G401 (cell line): ENCODE results near the gene FAM174B. TPM values are rescaled to one million over a fixed set of nuclear protein-coding genes. Genes with fewer than 3 reads are reported as not detected.
A peak's percentile ranks its signal among the peaks of the same experiment; 100 is the strongest.

Experiments
- DNase-seq: peaks from one replicate; pipeline ENCODE4 v3.0.0-alpha.2; 2015; ENCODE audit warnings: low spot score
- in situ Hi-C: cut with HindIII; loops from 2 replicates; pipeline ENCODE4 v1.10.0; 2016; ENCODE audit warnings: low sequenced_read_pairs, mixed read lengths
- total RNA-seq: library from RNA; depleted of rRNA; stranded (reverse); fragments of >200 nt; shearing (Covaris generic); gene quantifications from 2 replicates; pipeline ENCODE4 v1.2.3, GENCODE V29; 2014

The FAM174B gene
- total RNA-seq, 1 experiment from 2014 or later = 10.0 TPM

DNA sequence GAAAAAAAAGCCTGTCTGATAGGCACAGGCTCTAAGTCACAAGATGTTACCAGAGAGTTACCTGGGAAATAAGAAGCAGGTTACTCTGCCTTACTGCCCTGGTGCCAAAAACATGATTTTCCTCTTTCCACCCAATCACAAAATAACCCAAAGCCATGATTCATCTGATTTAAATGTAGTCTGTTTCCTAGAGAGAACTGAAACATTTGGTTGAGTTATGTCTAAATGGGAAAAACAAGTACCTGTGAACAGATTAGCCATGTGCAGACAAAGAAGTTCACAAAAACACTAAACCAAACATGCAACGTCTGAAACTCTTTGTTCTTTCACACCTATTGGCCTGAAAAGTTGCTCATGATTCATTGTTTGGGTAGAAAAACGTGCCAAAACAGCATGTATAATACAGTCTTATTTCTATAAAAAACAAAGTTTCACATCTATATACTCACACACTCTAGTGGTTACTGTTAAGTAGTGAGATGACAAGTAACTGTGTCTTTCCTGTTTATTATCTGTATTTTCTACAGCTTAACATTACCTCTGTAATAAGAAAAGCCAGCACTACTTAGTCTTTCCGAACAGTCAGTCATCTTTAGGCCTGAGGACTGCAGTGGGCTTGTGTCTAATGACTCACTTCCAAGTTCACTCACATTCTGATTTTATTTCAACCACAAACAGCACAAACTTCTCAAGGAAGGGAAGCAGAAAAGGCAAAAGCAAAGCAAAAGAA lies 30.2 kb downstream of the FAM174B start:
- DNase-seq = no peak
- in situ Hi-C loops = no loop called here

DNA sequence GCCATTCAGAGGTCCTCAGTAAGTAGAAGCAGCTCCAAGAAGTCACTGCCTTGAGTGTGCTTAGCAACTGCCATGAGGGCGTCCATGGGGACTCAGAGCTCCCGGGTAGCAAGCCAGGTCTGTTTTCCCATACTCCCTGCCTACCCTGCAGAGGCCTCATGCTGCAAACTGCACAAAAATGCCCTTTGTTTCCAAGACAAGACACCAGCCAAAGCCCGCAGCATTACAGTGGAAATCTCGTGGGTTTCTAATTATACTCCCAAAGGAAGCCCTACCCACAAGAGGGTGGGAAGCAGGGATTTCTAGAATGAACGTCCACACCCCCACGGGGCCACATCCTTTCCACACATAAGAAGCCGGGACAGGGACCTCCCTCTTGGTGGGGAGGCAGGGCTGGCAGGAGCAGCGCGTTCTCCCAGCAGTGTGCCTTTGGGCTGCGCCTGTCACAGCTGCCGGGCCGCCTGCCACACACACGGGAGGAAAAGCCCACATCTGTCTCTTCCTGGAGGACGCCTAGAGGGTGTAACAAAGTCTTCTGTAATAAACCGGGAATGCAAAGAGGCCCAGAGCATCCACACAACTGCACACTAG lies 31.1 kb downstream of the FAM174B start:
- in situ Hi-C loops = no loop called here
- DNase-seq = no peak

DNA sequence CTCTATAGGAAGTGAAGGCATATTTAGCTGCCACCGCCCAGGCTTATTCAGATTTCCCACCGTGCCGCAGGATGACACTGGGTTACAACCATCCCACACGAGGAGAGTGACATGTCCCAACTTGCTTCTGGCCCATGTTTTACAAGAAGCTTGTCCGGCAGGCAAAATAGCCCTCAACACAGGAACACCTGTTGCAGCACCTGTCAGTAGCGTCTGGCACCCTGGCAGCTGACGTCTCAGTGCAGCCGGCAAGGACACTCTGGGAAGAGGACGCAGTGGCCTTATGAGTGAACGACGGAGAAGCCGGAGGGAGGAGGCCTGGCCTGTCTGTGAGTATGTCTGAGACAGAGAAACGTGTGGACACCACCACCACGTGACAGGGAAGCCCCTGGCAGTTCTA lies 32.1 kb downstream of the FAM174B start:
- peak; percentile 21 for DNase-seq
- in situ Hi-C loops = no loop called here

DNA sequence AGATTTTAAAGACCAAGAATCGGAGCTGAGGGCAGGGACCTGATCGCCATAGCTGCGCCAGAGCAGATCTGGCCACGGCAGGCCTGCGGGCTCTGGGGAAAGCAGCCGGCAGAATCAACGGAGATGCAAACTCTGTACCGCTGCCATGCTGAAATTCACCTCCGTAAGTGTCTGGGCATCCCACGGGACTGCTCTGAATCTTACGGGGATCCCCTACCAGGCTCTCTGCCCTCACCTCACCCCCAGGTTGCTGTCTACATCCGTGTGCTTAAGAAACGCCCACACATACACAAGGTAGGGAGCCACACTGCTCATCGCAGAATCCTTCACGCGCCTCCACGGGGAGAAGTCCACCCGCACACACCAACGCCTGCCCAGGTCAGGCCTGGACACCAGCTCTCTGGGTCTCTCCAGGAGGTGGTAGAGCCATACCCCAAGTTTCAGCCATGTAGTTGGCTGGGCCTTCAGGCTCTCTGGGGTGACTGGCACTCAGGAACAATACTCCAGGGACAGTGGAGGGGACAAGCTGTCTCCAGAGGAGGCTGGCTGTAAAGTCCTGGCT lies 33.5 kb downstream of the FAM174B start:
- DNase-seq = no peak
- in situ Hi-C loops = no loop called here

DNA sequence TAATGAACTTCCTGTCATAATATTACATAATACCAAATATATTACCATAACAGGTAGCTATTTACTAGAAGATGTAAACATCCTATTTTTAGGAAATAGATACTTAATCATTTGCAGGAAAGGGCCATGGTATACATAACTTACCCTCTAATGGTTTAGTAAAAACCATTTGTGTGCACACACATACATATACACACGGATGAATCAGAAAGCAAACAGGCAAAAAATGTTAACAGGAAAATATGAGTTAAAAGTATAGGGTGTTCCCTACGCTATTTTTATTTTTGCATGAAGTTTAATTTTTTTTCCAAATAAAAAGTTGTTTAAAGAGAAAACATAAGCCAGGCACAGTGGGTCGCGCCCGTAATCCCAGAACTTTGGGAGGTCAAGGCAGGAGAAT lies 34.6 kb downstream of the FAM174B start:
- no peak for DNase-seq
- in situ Hi-C loops = no loop called here

DNA sequence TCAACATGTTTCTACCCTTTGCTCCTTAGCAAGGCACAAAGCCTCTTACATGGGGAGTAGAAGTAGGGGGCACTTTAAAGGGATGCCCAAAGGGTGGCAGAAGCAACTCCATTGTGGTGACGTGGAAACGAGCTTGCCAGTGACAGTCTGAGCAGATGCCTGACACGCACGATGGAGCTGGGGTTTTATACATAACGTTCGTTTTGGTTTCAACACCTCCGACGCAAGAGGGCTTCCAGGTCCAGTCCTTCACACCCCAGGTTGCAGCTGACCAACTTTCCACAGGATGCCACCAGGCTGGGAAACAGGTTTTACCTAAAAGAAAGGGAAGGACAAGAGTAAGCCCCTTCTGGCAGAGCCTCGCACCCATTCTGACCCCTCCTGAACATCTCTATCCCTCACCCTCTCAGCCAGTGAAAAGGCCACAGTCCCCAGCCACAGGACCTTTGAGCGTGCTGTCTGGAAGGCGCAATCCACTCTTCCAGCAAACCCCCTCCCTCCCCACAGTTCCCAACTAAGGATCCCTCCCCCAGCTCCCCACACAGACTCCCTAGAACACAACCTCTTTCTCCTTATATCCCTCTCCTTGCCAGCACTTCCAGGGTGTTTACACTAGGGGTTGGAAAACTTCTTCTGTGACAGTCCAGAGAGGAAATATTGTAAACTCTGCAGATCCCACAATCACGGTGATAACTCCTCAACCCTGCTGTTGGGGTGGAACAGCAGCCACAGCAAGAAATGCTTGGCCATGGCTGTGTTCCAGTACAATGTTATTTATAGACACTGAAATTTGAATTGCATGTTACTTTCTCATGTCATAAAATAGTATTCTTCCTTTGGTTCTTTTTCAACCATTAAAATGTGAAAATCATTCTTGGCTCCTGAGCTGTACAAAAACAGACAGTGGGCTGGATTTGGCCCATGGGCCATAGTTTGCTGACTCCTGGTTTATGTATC lies 36.2 kb downstream of the FAM174B start:
- in situ Hi-C loops = no loop called here
- DNase-seq = no peak

DNA sequence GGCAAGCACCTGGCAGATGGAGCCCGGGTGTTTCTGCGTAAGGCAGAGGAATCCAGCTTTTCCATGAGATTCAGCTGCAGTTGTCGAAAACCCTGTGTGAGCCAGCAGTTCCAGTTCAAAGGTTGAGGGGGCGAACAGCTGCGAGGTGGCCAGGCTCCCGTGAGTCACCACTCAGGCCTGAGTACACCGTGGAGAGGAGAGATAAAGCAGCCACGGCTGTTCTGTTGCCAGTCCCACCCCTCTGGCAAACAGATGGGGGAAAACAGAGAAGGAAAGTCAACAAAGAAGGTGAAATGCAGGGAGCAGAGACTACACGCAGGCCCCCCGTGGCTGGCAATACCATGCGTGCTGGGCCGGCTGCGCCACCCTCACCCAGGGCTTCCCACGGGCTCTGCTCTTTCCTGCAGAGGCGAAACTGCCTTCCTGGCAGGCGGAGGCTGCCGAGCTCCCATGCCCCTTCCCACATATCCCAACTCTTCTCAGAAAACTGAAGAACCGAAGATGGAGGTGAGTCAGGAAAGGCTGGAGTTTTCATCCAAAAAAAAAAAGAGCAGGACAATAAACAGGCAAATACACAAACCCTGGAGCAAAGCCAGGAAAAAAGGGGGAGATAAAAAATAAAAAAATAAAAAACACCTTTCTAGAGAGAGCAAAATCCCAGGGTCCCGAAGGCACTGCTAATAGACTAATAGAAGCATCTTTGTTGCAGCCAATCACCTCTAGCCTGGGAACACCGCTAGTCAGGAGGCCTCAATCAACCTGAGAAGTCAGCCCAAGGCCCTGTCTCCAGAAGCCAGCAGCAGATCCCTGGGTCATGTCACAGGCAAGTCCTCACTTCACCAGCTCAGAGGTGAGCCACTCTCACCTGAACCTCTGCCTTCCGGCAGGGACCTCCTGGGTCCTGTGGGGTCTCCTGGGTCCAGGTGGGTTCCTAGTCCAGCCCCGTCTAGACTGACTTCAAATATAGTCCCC lies 37.7 kb downstream of the FAM174B start:
- DNase-seq = no peak
- in situ Hi-C loops = no loop called here

DNA sequence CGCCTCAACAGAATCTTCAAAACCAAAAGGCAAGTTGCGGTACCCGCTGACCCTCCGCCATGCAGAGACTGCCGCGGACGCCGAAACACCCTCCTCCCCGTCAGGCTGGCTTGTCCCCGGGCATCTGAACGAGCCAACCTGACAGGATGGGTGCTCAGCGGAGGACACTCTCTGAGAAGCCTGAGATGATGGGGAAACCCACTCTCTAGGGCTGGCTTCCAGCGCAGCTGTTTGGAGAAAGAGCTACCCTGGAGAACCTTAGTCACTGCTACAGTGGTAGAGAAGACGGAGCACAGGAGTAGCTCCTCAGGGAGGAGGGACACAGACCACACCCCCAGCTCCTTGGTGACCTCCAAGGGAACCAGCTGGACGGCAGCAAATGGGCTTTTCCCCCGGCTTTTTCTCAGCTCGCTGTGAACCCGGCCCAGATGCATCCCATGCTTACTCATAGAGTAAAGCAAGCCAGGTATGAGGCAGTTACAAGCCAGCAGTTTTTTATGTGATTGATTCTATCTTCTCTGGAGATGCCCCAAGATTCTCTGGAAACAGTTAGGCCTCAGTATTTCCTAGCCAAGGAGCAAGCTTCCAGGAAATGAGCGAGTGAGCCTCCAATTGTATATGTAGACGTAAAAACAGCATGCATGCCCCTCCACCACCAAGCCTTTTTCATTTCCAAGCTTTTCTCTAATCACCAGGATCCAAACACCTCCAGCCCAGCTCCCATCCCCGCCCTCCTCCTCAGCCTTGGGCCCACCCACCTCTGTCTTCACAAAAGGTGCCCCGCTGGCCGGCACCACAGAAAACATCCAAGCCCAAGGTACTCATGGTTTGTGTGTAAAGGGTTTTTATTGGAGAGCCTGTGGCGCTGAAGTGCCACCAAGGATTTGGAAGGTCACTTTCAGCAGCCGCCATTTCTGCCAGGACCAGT lies 38.7 kb downstream of the FAM174B start:
- in situ Hi-C loops = no loop called here
- no peak for DNase-seq

DNA sequence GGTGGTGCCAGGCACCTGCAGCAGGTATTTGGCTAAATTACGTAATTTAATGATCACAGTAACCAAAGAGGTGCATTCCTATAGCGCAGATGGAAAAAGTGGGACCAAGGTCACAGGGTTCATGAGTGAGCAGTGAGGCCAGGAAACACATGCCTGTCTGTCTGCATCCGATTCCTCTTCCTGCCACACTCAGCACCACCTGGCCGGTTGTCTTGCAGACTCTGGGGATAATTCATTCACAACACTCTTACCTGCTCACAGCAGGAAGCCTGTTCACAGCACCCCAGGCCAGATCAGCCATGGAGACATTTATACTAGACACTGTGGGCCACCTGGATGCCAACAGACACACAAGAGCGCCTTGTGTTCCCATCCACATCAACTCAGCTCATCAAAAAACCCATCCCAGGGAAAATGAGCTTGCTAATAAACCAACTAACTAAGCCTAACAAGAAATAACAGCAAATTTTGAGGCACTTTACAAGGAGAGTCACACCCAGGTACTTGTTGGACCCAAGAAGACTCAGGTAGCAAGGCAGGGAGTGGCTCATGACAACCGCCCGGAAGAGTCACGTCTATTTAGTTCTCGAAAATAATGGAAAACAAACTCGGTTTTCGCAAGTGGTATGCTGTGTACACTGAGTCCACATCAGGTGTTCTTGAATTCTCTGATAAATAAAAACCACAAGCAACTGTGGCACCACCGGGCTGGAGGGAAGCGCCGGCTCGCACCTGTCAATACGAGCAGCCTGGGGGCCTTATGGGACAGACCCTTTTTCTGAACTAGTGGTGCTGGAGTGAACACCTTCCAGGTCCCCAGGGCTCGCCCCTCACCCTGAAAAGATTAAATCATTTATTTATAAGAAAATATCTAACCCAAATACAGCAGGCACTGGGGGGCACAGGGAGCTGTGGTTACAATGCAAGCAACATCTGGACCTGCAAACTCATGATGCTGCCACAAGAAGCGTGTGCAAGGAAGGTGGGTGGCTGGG lies 40.5 kb downstream of the FAM174B start:
- in situ Hi-C loops = no loop called here
- no peak for DNase-seq

DNA sequence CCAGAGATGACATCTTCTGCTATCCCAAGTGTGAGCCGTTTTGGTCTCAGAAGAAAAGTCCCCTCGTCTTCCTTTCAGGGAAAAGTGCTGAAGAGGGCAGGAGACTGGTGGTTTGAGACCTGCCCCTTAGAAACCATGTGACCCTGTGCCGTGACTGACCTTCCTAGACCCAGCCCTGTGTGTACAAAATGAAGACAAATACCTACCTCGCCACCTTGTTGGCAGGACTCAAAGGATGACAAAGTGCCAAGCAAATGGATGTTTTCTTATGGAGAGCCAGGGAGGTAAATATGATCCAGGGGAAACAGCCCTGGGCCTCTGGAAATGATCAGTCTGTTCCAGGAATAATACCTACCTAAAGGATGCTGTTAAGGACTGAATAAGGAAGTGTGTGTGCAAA lies 41.3 kb downstream of the FAM174B start:
- DNase-seq = no peak
- in situ Hi-C loops = no loop called here

DNA sequence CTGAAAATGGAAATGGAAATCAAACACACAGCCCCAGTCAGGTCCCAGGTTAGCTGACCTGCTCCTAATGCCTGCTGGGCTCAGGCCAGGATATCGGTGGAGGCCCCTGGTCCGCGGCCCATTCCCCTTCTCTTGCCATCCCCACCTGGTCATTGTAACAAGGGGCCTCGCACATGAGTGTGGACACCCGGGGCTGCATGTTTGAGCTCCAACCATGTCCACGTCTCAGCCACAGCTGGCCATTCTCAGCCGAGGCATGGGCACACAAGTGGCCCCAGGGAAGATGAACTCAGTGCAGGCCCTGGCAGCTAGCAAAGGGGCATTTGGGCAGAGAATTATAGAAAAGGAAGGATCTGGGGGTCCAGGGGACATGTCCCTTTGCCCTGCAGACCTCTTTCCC lies 41.7 kb downstream of the FAM174B start:
- in situ Hi-C loops = no loop called here
- no peak for DNase-seq

DNA sequence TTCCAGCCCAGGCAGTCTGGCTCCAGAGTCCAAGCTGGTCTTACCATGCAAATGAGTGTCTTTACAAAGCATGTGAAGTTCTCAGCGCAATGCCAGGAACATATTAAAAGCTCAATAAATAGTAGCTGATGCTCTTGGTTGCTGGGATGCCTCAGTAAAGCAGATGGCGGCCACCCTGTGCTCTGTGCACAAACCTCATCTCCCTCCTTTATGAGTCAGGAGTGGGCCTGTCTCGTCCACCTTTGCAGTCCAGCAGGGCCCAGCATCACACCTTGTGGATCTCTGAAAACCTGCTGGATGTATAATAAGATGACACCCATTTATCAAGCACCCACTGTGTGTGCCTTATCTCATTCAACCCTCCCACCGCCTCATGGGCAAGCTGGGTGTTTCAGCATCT lies 42.7 kb downstream of the FAM174B start:
- in situ Hi-C loops = no loop called here
- no peak for DNase-seq

DNA sequence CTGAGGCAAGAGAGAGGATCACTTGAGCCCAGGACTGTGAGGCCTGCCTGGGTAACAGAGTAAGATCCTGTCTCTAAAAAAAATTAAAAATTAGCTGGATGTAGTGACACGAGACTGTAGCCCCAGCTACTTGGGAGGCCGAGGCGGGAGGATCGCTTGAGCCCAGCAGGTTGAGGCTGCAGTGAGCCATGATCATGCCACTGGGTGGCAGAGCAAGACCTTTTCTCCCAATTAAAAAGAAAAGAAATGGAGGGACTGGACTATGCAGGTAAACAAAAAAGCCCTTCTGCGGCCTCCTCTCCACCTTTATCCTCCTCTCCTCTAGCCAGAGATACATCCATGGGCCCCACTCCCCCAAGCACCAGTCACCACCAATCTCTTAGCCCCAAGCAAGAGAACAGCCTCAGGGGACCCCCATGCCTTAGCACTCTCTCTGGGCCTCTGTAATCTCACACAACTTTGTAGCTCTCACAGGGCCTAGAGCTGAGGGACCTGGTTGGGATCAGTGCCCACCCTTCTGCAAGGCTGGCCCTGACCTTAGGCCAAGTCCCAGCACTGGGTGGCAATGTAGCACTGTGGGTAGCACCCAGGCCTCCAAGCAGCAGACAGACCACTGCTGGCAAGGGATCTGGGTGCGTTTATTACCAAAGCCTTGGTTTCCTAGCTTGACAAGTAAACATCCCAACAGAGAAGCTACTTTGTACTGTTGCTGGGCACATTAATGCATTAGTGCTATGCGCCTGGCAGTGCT lies 43.4 kb downstream of the FAM174B start:
- DNase-seq = no peak
- in situ Hi-C loops = no loop called here

DNA sequence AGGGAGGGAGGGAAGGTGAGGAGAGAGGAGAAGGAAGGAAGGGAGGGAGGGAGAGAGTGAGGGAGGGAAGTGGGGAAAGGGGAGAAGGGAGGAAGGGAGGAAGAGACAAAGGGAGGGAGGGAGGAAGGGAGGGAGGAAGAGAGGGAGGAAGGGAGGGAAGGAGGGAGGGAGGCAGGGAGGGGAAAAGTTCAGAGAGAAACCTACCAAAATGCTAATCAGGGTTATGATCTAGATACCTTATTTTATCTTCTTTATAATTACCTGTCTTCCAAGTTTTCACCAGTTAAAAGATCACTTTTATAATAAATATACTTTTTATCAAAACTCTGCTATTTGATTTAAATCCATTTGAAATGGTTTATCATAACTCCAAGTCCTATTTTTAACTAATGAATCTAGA lies 44.4 kb downstream of the FAM174B start:
- in situ Hi-C loops = no loop called here
- DNase-seq = no peak

DNA sequence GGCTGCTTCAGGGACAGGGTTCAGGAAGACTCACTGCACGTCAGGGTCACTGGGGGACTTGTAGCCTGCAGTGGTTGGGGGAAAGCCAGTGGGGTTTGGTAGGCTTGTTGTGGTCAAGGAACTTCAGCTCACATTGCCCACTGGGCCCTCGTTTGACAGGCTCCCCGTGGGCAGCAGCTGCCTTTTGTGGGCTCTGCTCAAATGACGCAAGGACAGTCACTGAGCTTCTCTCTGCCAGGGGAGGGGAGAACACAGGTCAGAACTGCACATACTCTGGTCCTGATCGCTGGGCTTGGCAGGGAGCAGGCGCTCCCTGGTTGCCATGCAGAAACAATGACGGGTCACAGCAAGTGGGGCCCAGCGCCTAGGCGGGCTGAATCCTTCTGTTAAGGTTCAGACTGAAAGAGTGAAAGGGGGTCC lies 45.5 kb downstream of the FAM174B start:
- in situ Hi-C loops = no loop called here
- DNase-seq = no peak
